ENCODE measurements around the gene GAS6.

GRCh38 chr13:113793718-113794085 is 70.2 kb downstream of the GAS6 start:
- TF ChIP-seq BHLHE40 (IDR thresholded peaks at IDR 0.05; ENCODE audit: borderline replicate concordance) (no peak), FOXM1 (IDR thresholded peaks at IDR 0.05; ENCODE audit: borderline replicate concordance) (no peak), HDGF (IDR thresholded peaks at IDR 0.05; ENCODE audit: borderline replicate concordance) (no peak), LEF1 (IDR thresholded peaks at IDR 0.05; ENCODE audit: borderline replicate concordance) (no peak), PKNOX1 (IDR thresholded peaks at IDR 0.05) (no peak), ELF4 (IDR thresholded peaks at IDR 0.05) (no peak), FOXA1 (IDR thresholded peaks at IDR 0.05) (no peak), ZNF384 (IDR thresholded peaks at IDR 0.05) (no peak), CTBP1 (IDR thresholded peaks at IDR 0.05; ENCODE audit: borderline replicate concordance) (no peak)
